SK-N-SH (cell line): ENCODE results near the gene CSPG4.
"Not testable (repeated sequence)": the region's sequence is repeated elsewhere in the genome, so short reads cannot be mapped to it uniquely, and the experiment has no call there.

ENCODE experiments used
- CTCF ChIP-seq: fragments of 200-600 bp; sonication (generic); IDR thresholded peaks from 2 replicates; pipeline ENCODE4 v1.6.1; 2017; ENCODE audit warnings: antibody characterized with exemption, mild to moderate bottlenecking, moderate library complexity
- POLR2AphosphoS5 ChIP-seq: IDR thresholded peaks from 2 replicates; pipeline ENCODE4 v1.6.1; 2012; ENCODE audit warnings: low read depth, low read length
- RCOR1 ChIP-seq: fragments of 150-350 bp; IDR thresholded peaks from 2 replicates; pipeline ENCODE4 v1.6.1; 2017; ENCODE audit warnings: antibody characterized with exemption, low read length
- RFX5 ChIP-seq: IDR thresholded peaks from 2 replicates; pipeline ENCODE4 v1.6.1; 2012; ENCODE audit warnings: mild to moderate bottlenecking, improper control_type of control experiment, low read length
- TAF1 ChIP-seq: IDR thresholded peaks from 2 replicates; pipeline ENCODE4 v1.6.1; 2012; ENCODE audit warnings: low read depth, mild to moderate bottlenecking, low read length, moderate library complexity, borderline replicate concordance

GRCh38 chr15:75697974-75698747 lies 14.5 kb downstream of the CSPG4 start:
- not testable (repeated sequence) for TF ChIP-seq RFX5, TAF1, POLR2AphosphoS5, CTCF, RCOR1
